ENCODE results near the gene VMP1.

DNA sequence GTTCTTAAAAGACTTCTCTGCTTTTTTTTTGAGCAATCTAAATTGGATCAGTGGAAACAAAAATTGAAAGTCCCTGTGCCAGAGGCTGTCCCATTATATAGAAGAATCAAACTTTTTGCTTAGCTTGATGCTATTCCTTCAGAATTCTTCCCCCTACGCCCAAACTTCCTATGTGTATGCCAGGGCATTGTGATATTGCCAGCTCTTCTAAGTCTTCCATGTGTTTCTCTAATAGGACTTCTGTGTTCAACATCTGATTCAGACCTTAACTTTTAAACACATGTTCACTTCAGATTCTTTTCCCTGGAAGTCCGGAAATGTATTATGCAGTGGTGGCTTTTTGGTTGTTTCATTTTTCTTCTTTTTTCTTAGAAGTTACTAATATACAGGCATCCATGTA is 19.0 kb upstream of the VMP1 start:
- TF ChIP-seq POLR2A (IDR thresholded peaks at IDR 0.05; ENCODE audit: low read depth, low read length), result no peak
- TF ChIP-seq RAD21 (IDR thresholded peaks at IDR 0.05; ENCODE audit: low read length), result no peak

Measured in IMR-90 (cell line).